GM12874 (cell line): ENCODE data around the gene INPPL1.

Source experiments
- CTCF ChIP-seq: IDR thresholded peaks from 2 replicates; pipeline ENCODE4 v1.5.1; 2011; ENCODE audit warnings: low read depth, mild to moderate bottlenecking, control low read depth, low read length, moderate library complexity; ENCODE audit not compliant: insufficient read depth

INPPL1 gene

GRCh38 chr11:72222907-72223614, 1.5 kb upstream of the INPPL1 start:
- no peak for TF ChIP-seq CTCF

- TF ChIP-seq CTCF = no peak
Measured at GRCh38 chr11:72223615-72224563, 678 bp upstream of the INPPL1 start.

GRCh38 chr11:72225411-72225951, 914 bp downstream of the INPPL1 start:
- no peak for TF ChIP-seq CTCF

- TF ChIP-seq CTCF = no peak
Measured at GRCh38 chr11:72226701-72227100, 2.1 kb downstream of the INPPL1 start.

- TF ChIP-seq CTCF = no peak
Measured at GRCh38 chr11:72227316-72228228, 3.0 kb downstream of the INPPL1 start.

- no peak for TF ChIP-seq CTCF
Measured at GRCh38 chr11:72228229-72228843, 3.8 kb downstream of the INPPL1 start.
